Measurements from ENCODE around the gene CD4. TPM values are rescaled to one million over a fixed set of nuclear protein-coding genes. Genes with fewer than 3 reads are reported as not detected.

CD4 gene
- total and polyA plus RNA-seq, 2 of the 4 experiments (the other 2 are of a cell fraction), result 5.7 to 15.0 TPM

DNA sequence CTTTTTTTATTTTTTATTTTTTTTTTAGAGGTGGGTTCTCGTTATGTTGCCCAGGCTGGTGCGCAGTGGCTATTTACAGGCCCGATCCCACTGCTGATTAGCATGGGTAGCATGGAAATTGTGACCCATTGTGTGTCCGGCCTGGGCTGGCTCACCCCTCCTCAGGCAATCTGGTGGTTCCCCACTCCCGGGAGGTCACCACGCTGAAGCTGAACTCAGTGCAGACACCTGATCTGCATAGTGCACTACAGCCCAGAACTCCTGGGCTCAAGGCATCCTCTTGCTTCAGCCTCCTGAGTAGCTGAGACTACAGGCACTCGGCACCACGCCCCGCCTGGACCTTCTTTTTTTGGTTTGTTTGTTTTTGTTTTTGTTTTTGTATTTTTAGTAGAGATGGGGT, 5.5 kb upstream of the CD4 start:
- Histone ChIP-seq H2BK15ac (ENCODE audit: low read depth, low read length) (no peak overlapping the region), H4K8ac (ENCODE audit: low read depth in 2 of 2, low read length in 2 of 2) (no peak overlapping the region), H3K9me1 (ENCODE audit: insufficient read depth, low read length) (0 out of 2 replicates have a peak, but pooled peaks cover 5% of the 10 kb centered on the region), H2BK120ac (ENCODE audit: low read depth, low read length) (no peak overlapping the region), H3K27ac (ENCODE audit: insufficient read depth, low read length) (no peak overlapping the region), H2BK20ac (ENCODE audit: low read depth, low read length) (no peak overlapping the region), H3K23ac (ENCODE audit: low read depth, low read length) (no peak overlapping the region), H3K4me2 (ENCODE audit: low read depth, low read length) (no peak overlapping the region), H3K9me3 (ENCODE audit: control insufficient read depth, insufficient read depth, low read length) (no peaks in the 10 kb centered on the region), H3K4me1 (ENCODE audit: control insufficient read depth, insufficient read depth, low read length) (peaks cover under 1% of the 10 kb centered on the region; the same call in 1 of the 2 replicates), H3K56ac (ENCODE audit: extremely low read depth, insufficient read depth, low read length) (no peak overlapping the region), H3K79me1 (ENCODE audit: low read depth in 1 of 2, low read length in 2 of 2) (no peaks in the 10 kb centered on the region), H3K27me3 (ENCODE audit: control insufficient read depth, insufficient read depth, low read length) (no peaks in the 10 kb centered on the region), H2BK5ac (ENCODE audit: low read depth, low read length, poor library complexity, severe bottlenecking) (no peak overlapping the region), H3K4ac (ENCODE audit: low read depth, low read length) (no peak overlapping the region), H2AK9ac (replicated peaks; ENCODE audit: low read depth, low read length, poor library complexity) (no peak overlapping the region), H4K20me1 (ENCODE audit: insufficient read depth, low read length) (no peaks in the 10 kb centered on the region), H4K5ac (ENCODE audit: low read depth, low read length) (no peak overlapping the region), H3K9ac (ENCODE audit: low read depth, low read length) (no peak overlapping the region), H3K14ac (replicated peaks; ENCODE audit: low read depth, low read length) (no peak overlapping the region), H2AK5ac (ENCODE audit: low read depth, low read length) (no peak overlapping the region), H3K18ac (ENCODE audit: low read depth, low read length) (no peak overlapping the region), H3K4me3 (ENCODE audit: insufficient read depth, low read depth, low read length) (no peak overlapping the region), H2AFZ (replicated peaks; ENCODE audit: low read length, poor library complexity) (no peak overlapping the region), H4K91ac (ENCODE audit: insufficient read depth, low read depth, low read length) (no peak overlapping the region), H3K36me3 (ENCODE audit: control insufficient read depth, insufficient read depth, low read length) (no peaks in the 10 kb centered on the region)
- in situ Hi-C loops (cut with MboI; ENCODE audit: low sequenced_read_pairs) (no loop called here), dilution Hi-C loops (cut with HindIII; ENCODE audit: low sequenced_read_pairs, unreplicated experiment) (no loop called here), intact Hi-C loops (cut with micrococcal nuclease) (no loop called here)
- no CpG with 5 or more reads among the region's 9 CpGs for WGBS, 2 experiments (ENCODE audit: extremely low coverage in 2 of 2, insufficient read length in 1 of 2)
- no TSS peak for BruUV-seq (replicated peaks)
- DNase-seq (no peak), ATAC-seq (ENCODE audit: low read depth) (no peak)
- no peak for TF ChIP-seq RCOR1 (IDR thresholded peaks at IDR 0.05; ENCODE audit: insufficient replicate concordance, low read length)
- no peak for TF ChIP-seq CHD1 (IDR thresholded peaks at IDR 0.05; ENCODE audit: low read depth, low read length)
- TF ChIP-seq MAZ (IDR thresholded peaks at IDR 0.05; ENCODE audit: borderline replicate concordance, low read depth, low read length), result no peak
- TF ChIP-seq RAD21 (IDR thresholded peaks at IDR 0.05; ENCODE audit: low read length), result no peak
- no peak for TF ChIP-seq BHLHE40 (IDR thresholded peaks at IDR 0.05; ENCODE audit: low read depth, low read length)
- no peak for TF ChIP-seq MXI1 (IDR thresholded peaks at IDR 0.05; ENCODE audit: borderline replicate concordance, low read depth, low read length)
- TF ChIP-seq RFX5 (IDR thresholded peaks at IDR 0.05; ENCODE audit: low read depth, low read length), result no peak
- TF ChIP-seq CEBPB (IDR thresholded peaks at IDR 0.05; ENCODE audit: low read depth, low read length), result no peak
- CTCF ChIA-PET, result interaction anchor here (0.7 kb wide), 1 partner anchor 37 kb away, joined by 3 read pairs; the partner anchor contains the start of gene GPR162
- POLR2A ChIA-PET (ENCODE audit: unreplicated experiment), result no interaction called here
